Measurements from ENCODE around the gene IDH2.
A peak's percentile ranks its signal among the peaks of the same experiment; 100 is the strongest.

Gene IDH2

DNA sequence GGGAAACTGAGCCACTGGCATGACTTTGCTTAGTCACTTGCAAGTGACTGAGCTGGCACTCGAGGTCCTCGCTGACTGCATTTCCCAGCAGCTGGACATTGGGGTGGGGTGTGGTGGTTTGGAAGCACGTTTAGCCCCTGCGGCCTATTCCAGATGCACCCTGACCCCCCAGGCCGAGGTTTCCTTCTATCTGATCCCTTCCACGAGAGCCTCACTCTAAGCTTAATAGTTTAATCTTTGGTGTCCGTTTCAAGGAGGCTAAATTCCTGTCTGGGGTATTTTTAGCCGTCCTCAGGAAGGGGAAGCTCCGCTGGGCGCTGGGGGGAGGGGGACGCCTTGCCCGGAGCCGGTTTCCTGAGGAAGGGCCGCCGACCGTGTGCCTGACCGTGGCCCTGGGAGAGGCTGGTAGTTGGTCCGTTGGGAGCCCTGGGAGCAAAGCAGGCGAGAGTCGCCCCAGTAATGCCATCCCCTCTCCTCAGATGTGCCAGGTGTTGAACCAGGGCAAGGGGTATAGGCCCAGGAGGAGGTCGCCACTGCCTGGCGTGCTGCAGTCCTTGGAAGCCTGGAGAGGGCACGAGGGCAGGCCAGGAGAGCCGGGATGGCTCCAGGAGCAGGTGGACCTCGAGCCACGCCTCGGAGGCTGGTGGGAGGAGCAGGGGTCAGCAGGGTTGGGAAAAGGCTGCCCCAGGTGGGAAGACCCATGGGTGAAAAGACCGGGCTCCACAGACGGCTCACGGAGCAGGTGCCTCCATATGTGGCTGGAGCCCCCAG lies 37.2 kb downstream of the IDH2 start:
- TF ChIP-seq GATA2 (IDR thresholded peaks at IDR 0.05; ENCODE audit: low read depth, low read length): no peak
- no peak for TF ChIP-seq GATA3 (IDR thresholded peaks at IDR 0.05; ENCODE audit: low read depth, low read length)

DNA sequence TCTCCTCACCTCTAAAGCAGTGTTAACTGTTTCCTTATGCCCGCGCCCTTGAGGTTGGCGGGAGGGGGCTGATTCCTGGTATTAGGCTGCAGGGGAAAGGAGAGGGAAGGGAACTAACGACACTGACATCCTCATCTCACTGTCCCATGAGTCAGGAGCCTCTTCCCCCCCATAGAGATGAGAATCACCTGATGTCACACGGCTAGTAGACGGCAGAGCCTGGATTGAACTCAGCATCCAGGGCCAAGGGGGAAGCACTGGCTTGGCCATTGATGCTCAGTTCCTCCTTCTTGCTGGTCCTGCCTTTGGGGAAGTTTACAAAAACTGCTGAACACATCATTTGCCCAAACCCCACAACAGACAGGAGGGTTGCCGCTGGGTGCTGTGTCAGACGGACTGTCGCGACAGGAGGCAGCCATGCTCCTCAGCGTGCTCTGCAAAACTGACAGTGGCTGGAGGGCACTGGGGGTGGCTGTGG lies 38.5 kb downstream of the IDH2 start:
- no peak for TF ChIP-seq GATA3 (IDR thresholded peaks at IDR 0.05; ENCODE audit: low read depth, low read length)
- no peak for TF ChIP-seq GATA2 (IDR thresholded peaks at IDR 0.05; ENCODE audit: low read depth, low read length)

DNA sequence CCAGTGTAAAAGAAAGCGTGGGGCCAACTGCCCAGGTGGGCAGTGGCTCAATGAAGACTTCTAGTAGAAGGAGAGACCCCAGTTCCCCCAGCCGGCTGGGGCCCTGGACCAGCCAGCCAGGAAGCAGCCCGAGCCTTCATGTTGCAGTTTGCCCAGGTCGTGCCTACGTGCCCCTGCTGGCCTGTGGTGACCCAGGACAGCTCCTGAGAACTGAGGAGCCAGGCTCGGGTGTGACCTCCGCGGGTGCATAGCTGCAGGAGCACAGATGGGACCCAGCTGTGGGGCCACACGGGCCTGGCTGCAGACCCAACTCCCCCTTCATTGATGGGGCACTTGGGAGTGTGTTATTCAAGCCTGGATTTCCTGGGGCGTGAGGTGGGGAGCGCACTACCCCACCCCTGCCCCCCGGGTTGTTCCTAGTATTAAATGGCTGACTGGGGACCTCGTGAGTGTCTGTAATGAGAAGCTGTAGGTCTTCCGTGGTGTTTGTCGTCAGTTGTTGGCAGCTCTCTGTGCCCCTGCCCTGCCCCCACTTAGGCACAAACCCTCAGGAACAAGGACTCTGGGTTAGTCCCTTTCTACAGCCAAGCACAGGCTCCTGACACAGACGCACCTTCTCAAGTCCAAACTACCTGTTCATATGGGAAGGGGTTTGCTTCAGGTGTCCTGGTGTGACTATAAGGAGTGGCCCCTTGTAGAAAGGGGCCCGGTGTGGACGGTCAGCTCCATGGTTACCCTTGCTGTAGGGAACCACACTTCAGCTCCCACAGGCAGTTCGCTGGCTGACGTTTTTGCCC lies 39.1 kb downstream of the IDH2 start:
- no peak for TF ChIP-seq GATA3 (IDR thresholded peaks at IDR 0.05; ENCODE audit: low read depth, low read length)
- TF ChIP-seq GATA2 (IDR thresholded peaks at IDR 0.05; ENCODE audit: low read depth, low read length): no peak

DNA sequence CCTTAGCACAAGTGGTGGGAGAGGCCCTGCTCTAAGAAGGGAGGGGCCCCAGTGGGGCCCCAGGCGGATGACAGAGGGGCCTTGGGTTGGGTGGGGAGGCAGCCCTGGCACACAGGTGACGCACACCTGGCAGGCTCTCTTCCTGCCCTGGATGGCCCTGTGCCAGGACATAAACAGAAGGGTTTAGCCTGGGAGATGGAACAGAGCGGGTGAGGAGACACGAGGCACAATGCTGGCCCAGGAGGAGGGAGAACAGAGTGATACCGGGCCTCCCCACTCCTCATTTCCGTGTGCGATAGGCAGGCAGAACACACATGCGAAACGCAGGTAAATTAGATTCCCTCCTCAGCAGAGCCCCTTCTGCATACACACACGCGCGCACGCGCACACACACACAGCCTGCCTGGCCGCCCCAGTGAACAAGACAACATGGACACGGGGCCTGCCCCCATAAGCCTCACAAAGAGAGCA lies 39.8 kb downstream of the IDH2 start:
- no peak for TF ChIP-seq GATA2 (IDR thresholded peaks at IDR 0.05; ENCODE audit: low read depth, low read length)
- TF ChIP-seq GATA3 (IDR thresholded peaks at IDR 0.05; ENCODE audit: low read depth, low read length): no peak

DNA sequence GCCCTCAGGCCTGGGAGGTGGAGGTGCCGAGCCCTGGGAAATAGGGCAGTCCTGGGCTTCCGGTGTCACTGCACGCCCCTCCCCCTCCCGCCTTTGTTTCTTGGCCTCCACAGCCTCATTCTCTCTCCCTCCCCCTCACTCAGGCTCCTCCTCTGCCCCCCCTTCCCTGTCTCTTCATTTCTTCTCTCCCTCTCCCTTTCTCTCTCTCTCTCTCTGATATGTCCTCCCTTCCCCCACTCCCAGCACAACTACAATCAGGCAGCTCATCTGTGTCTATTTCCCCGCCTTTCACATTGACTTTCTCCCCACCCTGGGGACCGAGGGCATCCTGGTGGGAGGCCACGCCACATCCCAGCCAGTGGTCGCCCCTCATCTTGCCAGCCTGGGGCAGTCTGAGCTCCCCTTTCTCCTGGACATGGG lies 40.2 kb downstream of the IDH2 start:
- TF ChIP-seq GATA2 (IDR thresholded peaks at IDR 0.05; ENCODE audit: low read depth, low read length): no peak
- TF ChIP-seq GATA3 (IDR thresholded peaks at IDR 0.05; ENCODE audit: low read depth, low read length): no peak

DNA sequence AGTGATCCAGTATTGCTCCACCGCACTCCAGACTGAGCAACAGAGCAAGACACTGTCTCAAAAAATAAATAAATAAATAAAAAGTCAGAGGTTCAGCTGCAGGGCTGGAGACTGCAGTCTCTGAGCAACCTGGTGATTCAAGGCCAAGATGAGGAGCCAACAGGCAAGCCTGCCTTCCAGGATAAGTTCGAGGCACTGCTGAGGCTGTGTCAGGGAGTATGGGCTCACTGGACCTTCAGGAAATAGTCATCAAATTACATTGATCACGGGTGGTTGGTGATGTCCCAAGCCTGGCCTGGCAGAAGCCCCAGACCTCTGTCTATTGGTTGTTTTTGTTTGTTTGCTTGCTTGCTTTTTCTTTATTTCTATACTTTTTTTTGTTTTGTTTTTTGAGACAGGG lies 41.5 kb downstream of the IDH2 start:
- TF ChIP-seq GATA2 (IDR thresholded peaks at IDR 0.05; ENCODE audit: low read depth, low read length) (no peak), GATA3 (IDR thresholded peaks at IDR 0.05; ENCODE audit: low read depth, low read length) (no peak)

DNA sequence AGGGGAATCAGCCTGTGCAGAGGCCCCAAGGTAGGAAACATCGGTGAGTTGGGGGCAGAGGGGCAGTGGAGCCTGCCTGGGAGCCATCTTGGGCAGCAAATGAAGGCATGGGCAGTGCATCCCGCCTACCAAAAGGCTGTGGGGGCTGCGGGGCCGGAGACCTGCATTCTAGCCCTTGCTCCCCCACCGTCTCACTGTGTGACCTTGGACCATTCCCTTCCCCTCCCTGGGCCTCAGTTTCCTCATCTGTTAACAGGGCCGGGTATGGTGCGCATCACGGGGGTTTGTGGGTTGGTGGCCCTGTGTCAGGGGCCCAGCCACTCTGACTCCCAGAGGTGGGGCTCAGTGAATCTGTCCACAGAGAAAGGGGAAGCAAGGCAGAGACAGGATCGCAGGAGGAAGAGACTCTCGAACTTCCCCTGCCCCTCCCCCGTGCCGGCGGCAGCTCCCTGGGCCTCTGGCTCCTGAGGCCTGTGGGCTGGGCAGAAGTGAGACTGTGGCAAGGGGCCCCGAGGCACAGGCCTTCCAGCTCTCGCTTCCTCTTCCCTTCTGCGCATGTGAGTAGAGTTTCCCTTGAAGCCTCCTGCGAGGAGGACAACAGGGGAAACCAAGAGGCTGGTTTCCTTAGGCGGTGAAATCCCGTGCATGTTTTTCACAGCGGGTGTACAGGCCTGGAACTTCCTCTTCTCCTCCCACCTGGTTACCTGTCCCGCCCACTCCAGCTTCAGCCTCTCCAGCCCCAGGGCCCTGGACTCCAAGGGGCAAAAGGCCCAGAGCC lies 42.9 kb downstream of the IDH2 start:
- TF ChIP-seq GATA2 (IDR thresholded peaks at IDR 0.05; ENCODE audit: low read depth, low read length) (no peak), GATA3 (IDR thresholded peaks at IDR 0.05; ENCODE audit: low read depth, low read length) (no peak)

DNA sequence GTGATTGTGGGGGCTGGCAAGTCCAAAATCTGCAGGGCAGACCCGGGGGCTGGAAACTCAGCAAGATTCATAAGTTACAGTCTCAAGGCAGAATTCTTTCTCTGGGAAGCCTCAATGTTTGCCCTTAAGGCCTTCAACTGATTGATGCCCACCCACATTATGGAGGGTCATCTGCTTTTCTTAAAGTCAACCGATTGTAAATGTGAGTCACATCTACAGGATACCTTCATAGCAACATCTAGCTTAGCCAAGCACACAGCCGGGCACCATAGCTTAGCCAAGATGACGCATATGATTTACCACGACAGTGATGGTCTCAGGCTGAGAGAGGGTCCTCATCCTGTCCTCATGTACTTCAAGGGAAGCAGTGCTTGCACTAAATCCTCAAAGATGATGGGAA lies 43.5 kb downstream of the IDH2 start:
- TF ChIP-seq GATA3 (IDR thresholded peaks at IDR 0.05; ENCODE audit: low read depth, low read length): no peak
- TF ChIP-seq GATA2 (IDR thresholded peaks at IDR 0.05; ENCODE audit: low read depth, low read length): no peak

DNA sequence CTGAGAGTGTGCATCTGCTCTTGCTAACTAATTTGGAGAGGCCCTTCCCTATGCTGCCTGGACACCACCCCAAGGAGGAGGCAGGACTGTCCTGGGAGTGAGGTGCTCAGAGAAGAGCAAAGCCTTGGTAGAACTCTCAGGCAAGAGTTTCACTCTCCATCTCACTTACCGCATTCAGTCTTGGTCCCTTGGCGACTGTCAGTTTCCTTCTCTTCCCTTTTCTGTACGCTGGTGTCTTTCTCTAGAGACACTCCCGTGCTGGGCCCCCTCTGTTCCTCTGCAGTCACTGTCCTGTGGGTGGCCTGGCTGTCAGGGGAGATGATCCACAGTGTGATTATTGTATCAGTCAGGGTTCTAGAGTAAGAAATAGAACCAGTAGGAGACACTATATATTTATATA lies 44.0 kb downstream of the IDH2 start:
- no peak for TF ChIP-seq GATA3 (IDR thresholded peaks at IDR 0.05; ENCODE audit: low read depth, low read length)
- no peak for TF ChIP-seq GATA2 (IDR thresholded peaks at IDR 0.05; ENCODE audit: low read depth, low read length)

DNA sequence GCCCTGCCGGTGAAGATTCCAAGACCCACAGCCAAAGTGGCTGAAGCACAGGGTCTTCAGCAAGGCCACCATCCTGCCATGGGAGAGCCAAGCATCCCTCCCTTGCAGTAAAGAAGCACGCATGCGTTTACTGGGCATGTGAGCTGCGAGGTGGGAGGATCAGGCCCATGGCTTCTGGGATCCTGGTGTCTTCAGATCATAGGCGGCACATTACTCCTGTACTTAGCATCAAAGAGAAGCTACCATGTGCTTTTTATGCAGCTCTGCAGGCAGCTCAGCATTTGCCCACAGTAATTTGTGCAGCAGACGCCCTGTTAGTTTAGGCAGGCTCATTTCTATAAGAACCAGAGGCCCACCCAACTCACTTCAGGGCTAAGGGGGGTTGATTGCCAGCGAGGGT lies 45.7 kb downstream of the IDH2 start:
- TF ChIP-seq GATA3 (IDR thresholded peaks at IDR 0.05; ENCODE audit: low read depth, low read length) (no peak), GATA2 (IDR thresholded peaks at IDR 0.05; ENCODE audit: low read depth, low read length) (no peak)

DNA sequence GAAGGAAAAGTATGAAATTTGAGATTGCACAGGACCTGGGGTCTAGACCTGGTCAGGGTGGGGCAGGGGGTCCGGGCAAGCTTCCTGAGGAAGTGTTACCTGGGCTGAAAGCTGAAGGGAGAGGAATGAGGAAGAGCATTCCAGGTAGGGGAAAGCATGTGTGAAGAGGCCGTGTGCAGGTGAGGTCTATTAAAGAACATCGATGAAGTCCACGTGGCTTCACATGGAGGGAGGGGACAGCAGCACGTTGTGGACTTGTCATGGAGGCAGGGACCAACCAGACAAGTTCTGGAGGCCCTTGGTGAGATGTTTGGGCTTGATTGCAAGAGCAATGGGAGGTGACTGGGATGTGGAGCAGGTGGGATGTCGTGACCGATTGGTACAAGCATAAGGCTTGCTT lies 47.1 kb downstream of the IDH2 start:
- no peak for TF ChIP-seq GATA2 (IDR thresholded peaks at IDR 0.05; ENCODE audit: low read depth, low read length)
- no peak for TF ChIP-seq GATA3 (IDR thresholded peaks at IDR 0.05; ENCODE audit: low read depth, low read length)

DNA sequence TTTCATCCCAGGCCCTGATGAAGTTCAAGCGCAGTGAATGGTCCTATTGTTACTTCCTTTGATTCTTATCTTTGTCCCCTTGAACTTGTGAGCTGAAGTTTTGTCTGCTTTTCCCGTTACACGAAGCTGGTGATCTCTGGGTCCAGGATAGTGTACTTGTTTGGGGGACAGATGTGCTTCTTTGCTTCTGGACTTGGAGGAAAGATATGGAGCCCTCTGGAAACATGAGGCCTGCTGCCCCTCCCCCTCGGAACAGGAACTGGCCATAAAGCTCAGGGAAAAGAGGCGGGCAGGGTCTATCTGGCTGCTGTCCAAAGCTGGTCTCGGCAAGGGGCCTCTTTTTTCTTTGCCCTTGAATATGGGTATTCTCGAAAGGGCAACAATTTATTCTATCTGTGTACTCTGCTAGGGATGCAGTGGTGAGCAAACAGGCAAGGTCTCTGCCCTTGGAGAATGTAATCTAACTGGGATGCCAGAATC lies 47.6 kb downstream of the IDH2 start:
- TF ChIP-seq GATA3 (IDR thresholded peaks at IDR 0.05; ENCODE audit: low read depth, low read length): no peak
- 0 out of 2 replicates have a peak, but pooled peaks have one; percentile 30 for TF ChIP-seq GATA2 (IDR thresholded peaks at IDR 0.05; ENCODE audit: low read depth, low read length)

DNA sequence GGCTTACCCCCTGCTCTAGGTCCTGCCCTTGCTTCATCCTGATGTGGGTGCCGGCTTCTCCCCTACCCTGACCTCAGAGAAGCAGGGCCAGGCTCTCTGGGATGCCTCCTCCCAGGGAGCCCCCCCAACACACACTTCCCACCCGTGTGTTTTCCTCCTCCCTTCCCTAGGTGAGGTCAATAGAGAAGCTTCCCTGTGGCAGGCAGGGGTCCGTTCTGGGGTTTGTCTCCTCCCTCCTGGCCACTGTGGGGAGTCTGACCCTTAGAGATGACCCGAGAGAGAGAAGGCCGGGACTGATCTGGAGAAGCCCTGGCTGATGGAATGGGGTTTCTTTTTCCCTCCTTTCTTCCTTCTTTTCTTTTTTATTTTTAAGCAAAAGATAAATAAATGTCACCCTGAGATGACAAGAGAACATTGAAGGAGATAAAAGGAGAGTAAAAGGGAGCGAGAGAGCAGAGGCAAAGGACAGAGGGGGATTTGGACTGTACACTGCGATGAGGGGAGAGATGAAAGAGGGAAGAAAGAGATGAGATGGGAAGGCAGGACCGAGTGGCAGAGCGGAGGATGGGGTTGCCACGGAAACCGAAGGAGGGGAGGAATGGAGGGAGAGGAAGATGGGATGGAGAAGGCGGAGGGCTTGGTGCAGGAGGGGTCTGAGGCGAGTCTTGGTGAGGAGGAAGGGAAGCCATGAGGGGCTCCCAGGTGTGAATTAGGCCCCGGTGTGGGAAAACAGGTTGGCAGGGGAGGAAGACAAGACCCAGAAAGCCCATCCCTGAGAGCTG lies 48.4 kb downstream of the IDH2 start:
- no peak for TF ChIP-seq GATA2 (IDR thresholded peaks at IDR 0.05; ENCODE audit: low read depth, low read length)
- no peak for TF ChIP-seq GATA3 (IDR thresholded peaks at IDR 0.05; ENCODE audit: low read depth, low read length)

All from SH-SY5Y (cell line).